GM19035 (cell line): ENCODE measurements around the gene FGFRL1.

Source experiments
- ATAC-seq: cut with Tn5 transposase; IDR thresholded peaks from one replicate; pipeline ENCODE4 v1.9.1; 2021; ENCODE audit not compliant: unreplicated experiment

Gene FGFRL1, protein sequence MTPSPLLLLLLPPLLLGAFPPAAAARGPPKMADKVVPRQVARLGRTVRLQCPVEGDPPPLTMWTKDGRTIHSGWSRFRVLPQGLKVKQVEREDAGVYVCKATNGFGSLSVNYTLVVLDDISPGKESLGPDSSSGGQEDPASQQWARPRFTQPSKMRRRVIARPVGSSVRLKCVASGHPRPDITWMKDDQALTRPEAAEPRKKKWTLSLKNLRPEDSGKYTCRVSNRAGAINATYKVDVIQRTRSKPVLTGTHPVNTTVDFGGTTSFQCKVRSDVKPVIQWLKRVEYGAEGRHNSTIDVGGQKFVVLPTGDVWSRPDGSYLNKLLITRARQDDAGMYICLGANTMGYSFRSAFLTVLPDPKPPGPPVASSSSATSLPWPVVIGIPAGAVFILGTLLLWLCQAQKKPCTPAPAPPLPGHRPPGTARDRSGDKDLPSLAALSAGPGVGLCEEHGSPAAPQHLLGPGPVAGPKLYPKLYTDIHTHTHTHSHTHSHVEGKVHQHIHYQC

GRCh38 chr4:1011022-1011665 is at the start of gene FGFRL1:
FGFRL1 (plus strand) TSS chr4:1011626; CDS start chr4:1012486, 860 bp downstream.
- ATAC-seq, result no peak

DNA sequence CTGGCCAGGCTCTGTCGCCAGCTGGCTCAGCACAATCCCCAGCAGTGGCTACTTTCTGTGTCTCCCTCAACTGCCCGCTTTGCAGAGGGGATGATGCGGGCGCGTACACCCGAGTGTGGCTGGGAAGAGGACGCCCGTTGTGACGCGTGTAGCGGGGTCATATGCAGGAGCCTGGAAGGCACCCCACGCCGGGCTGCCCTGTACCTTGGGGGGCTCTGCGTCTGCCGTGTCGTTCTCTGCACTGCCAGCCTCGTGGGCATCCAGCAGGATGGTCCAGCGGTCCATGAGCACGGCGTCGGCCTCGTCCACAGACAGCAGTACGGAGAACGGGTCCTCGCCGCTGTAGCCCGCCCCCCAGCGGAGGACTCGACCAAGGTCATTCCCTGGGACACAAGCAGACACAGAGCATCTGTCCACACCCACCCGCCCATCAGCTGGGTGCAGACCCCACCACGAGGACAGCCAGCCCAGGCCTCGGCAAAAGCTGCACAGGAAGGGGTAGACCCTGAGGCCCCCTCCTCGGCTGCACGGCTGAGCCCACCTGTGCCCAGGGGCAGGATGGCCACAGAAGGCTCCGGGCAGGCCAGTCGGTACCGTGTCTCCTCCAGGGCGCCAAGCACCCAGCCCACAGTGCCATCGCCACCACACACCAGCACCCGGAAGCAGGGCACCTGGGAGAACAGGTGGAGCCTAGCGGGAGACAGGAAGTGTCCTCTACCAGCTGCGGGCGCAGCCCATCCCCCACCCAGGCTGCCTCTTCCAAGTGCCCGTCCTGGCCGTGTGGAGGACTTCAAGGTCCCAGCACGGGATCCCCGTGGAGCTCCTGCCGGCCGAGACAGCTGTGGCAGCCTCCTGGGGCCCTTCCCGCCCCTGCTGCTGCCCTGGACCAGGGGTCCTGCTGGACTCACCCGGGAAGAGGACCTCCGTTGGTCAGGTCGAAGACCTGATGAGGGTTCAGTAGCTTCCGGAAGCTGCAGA is 48.9 kb upstream of the FGFRL1 start:
- ATAC-seq, result no peak

GRCh38 chr4:963276-964225 is 47.9 kb upstream of the FGFRL1 start:
- no peak for ATAC-seq

- no peak for ATAC-seq
These were observed 46.9 kb upstream of the FGFRL1 start for GRCh38 chr4:964346-965025.

DNA sequence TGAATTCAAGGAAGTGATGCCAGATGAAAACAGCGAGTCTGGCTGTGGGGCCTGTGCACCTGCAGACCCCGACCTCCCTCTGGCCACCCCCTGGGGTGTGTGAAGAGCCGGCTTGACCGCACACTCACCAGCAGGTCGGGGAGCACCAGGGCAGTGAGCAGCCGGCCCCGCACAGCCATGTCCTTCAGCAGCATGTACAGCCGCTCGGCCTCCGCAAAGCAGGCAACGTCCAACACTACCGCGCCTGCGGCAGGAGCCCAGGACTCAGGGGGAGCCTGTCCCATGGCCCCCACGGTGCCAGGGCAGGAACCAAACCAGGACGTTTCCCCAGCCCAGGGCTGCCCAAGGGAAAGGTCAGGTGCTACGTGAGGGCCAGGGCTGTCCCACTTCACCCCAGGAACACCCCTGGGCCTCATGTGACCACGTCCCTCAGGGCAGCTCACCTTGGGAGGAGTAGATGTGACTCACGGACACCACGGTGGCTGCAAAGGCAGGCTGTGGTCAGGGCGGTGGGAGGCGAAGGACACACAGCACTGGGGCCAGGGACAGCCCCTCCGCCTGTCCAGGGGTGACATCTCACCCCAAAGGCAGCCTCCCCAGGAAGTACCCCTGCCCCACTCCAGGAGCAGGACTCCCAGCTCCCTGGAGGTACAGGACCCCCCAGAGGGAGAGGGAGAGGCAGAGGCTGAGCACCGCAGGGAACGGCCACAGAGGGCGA is 46.2 kb upstream of the FGFRL1 start:
- no peak for ATAC-seq

GRCh38 chr4:965766-966134 is 45.7 kb upstream of the FGFRL1 start:
- ATAC-seq, result no peak

GRCh38 chr4:966266-967112 is 44.9 kb upstream of the FGFRL1 start:
- ATAC-seq, result no peak

GRCh38 chr4:967113-968104 is 44.0 kb upstream of the FGFRL1 start:
- no peak for ATAC-seq

DNA sequence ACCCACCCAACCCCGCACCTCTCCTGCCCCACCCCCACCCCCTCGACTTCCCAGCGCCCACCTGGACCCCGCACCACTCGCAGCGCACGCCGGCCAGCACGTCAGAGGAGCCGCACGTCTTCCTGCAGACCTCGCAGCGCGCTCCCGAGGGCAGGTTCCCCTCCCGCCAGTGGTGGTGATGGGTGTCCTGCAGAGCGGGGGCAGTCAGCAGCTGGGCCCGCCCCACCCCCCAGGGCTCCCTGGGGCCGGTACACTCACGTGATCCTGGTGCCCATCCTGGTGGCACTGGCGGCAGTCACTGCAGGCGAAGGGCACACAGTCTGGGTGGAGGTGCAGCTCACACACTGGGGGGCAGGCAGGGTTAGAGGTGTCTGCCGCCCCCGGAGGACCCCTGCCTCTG is 43.2 kb upstream of the FGFRL1 start:
- no peak for ATAC-seq

- ATAC-seq, result no peak
These were observed 42.6 kb upstream of the FGFRL1 start for GRCh38 chr4:968621-969394.

DNA sequence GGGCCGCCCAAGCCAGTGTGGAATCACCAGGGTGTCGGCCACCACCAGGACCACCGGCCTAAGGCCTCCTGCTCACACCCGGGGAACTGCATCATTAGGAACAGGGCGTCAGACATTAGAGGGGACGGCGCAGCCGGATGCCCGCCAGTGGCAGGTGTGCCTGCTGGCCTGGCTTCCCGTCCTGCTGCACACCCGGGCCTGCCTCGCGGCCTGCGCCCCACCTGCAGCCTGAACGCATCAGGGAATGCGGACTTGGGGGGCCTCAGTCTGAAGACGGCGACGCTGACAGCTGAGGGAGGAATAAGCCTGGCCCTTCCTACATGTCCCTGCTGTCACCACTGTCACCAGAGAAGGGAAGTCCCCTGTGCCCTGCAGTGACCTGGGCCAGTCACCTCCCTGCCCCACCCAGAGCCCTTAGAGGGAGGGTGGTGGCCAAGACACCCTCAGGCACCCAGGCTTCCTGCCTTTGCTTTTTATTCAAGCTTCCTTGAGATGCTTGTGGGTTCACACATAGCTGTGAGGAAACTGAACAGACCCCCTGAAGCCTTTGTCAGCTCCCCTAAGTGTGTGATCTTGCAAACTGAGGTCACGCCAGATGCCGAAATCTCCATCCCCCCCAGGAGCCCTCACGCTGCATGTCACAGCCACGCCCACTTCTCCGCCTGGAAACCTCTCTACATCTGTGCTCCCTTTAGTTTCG is 41.2 kb upstream of the FGFRL1 start:
- no peak for ATAC-seq

DNA sequence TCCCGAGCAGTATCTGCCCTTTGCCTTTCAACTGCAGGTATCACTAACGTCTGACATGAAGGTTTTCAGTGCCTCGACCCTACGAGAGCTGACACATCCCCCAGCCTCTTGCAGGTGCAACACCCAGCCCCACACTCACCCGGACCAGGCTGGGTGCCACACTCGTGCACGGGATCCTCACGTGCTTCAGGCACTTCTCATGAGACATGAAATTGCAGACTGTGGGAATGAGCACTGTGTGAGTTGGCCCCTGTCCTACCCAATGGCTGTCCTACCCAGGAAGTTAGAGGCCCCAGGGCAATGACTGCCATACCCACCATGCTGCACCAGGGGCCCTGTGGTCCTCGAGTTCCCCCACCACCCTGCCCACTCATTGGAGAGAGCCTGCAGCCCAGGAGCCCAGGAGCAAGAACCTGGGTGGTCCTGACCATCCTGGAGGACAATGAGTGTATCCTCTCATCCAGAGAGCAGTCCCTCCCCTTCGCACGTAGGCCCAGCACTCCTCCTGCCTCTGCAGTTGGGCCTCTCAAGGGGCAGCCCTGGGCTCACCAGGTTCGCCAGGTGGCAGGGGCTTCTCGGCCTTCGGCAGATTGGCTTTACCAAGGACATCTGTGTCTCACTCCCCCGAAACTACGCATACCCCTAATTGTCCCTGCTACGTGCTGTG is 40.4 kb upstream of the FGFRL1 start:
- no peak for ATAC-seq

- ATAC-seq, result no peak
These were observed 39.5 kb upstream of the FGFRL1 start for GRCh38 chr4:971666-972500.
